Trophoblast cell (in vitro differentiated cells and primary cell): ENCODE results near the gene NFRKB.

Experiments
- DNase-seq, 2 donors: peaks; one replicate each; pipeline ENCODE4 v3.0.0-alpha.2; 2016
- H2AFZ ChIP-seq: 2 replicates; pipeline ENCODE4 v1.6.1; 2013; ENCODE audit warnings: low read length, moderate library complexity, mild to moderate bottlenecking; ENCODE audit not compliant: insufficient read depth, poor library complexity
- H2AK5ac ChIP-seq: 2 replicates; pipeline ENCODE4 v1.6.1; 2013; ENCODE audit warnings: mild to moderate bottlenecking, low read length
- H2BK120ac ChIP-seq: 2 replicates; pipeline ENCODE4 v1.6.1; 2013; ENCODE audit warnings: low read length, mild to moderate bottlenecking, moderate library complexity; ENCODE audit not compliant: insufficient read depth, poor library complexity
- H2BK12ac ChIP-seq: 2 replicates; pipeline ENCODE4 v1.6.1; 2013; ENCODE audit warnings: mild to moderate bottlenecking, low read length, moderate library complexity
- H2BK5ac ChIP-seq: 2 replicates; pipeline ENCODE4 v1.6.1; 2013; ENCODE audit warnings: low read length, low read depth, moderate library complexity, mild to moderate bottlenecking; ENCODE audit not compliant: poor library complexity
- H3K14ac ChIP-seq: 2 replicates; pipeline ENCODE4 v1.6.1; 2013; ENCODE audit warnings: mild to moderate bottlenecking, low read length
- H3K18ac ChIP-seq: 2 replicates; pipeline ENCODE4 v1.6.1; 2013; ENCODE audit warnings: mild to moderate bottlenecking, low read length
- H3K23ac ChIP-seq: 2 replicates; pipeline ENCODE4 v1.6.1; 2013; ENCODE audit warnings: low read length
- H3K27ac ChIP-seq: 2 replicates; pipeline ENCODE4 v1.5.1; 2013; ENCODE audit warnings: low read depth, mild to moderate bottlenecking, inconsistent platforms, low read length, moderate library complexity
- H3K27me3 ChIP-seq: 2 replicates; pipeline ENCODE4 v1.6.1; 2013; ENCODE audit warnings: inconsistent platforms, mild to moderate bottlenecking, low read length, moderate library complexity; ENCODE audit not compliant: insufficient read depth
- H3K36me3 ChIP-seq, 2 experiments: 1 replicate in 1 of 2; 2 replicates in 1 of 2; pipeline ENCODE4 v1.6.1; 2013; ENCODE audit warnings: low read length in 2 of 2, mild to moderate bottlenecking in 2 of 2, moderate library complexity in 1 of 2; ENCODE audit not compliant: insufficient read depth in 2 of 2, control insufficient read depth in 1 of 2
- H3K4ac ChIP-seq: 2 replicates; pipeline ENCODE4 v1.6.1; 2013; ENCODE audit warnings: low read depth, mild to moderate bottlenecking, low read length, moderate library complexity
- H3K4me1 ChIP-seq, 2 experiments: 1 replicate in 1 of 2; 2 replicates in 1 of 2; pipeline ENCODE4 v1.6.1; 2013; ENCODE audit warnings: low read length in 2 of 2, mild to moderate bottlenecking in 2 of 2, moderate library complexity in 1 of 2; ENCODE audit not compliant: insufficient read depth in 2 of 2, control insufficient read depth in 1 of 2
- H3K4me2 ChIP-seq: 2 replicates; pipeline ENCODE4 v1.6.1; 2013; ENCODE audit warnings: inconsistent platforms, mild to moderate bottlenecking, low read length, moderate library complexity
- H3K4me3 ChIP-seq: 2 replicates; pipeline ENCODE4 v1.5.1; 2013; ENCODE audit warnings: mild to moderate bottlenecking, low read depth, low read length, inconsistent platforms
- H3K79me1 ChIP-seq: one replicate; pipeline ENCODE4 v1.6.1; 2013; ENCODE audit warnings: low read length
- H3K79me2 ChIP-seq: 2 replicates; pipeline ENCODE4 v1.6.1; 2013; ENCODE audit warnings: low read length, mild to moderate bottlenecking; ENCODE audit not compliant: control insufficient read depth, insufficient read depth, poor library complexity
- H3K9ac ChIP-seq: 2 replicates; pipeline ENCODE4 v1.6.1; 2013; ENCODE audit warnings: mild to moderate bottlenecking, low read length
- H3K9me3 ChIP-seq: 2 replicates; pipeline ENCODE4 v1.6.1; 2013; ENCODE audit warnings: low read depth, mild to moderate bottlenecking, control low read depth, inconsistent platforms, low read length; ENCODE audit not compliant: insufficient read depth
- H4K12ac ChIP-seq: 2 replicates; pipeline ENCODE4 v1.6.1; 2013; ENCODE audit warnings: low read depth, mild to moderate bottlenecking, low read length, moderate library complexity
- H4K8ac ChIP-seq: 2 replicates; pipeline ENCODE4 v1.6.1; 2013; ENCODE audit warnings: low read depth, mild to moderate bottlenecking, low read length, moderate library complexity
- H4K91ac ChIP-seq: one replicate; pipeline ENCODE4 v1.6.1; 2013; ENCODE audit warnings: low read depth, mild to moderate bottlenecking, low read length, moderate library complexity
- WGBS: extraction: QIAGEN DNeasy Blood & Tissue Kit; methylation state at CpG from one replicate; pipeline ENCODE4 v1.1.7; 2013; ENCODE audit warnings: missing lambda C conversion rate; ENCODE audit not compliant: insufficient read length, insufficient coverage; ENCODE audit errors: extremely low coverage; 5-methylcytosine and 5-hydroxymethylcytosine counted together

The NFRKB gene

GRCh38 chr11:129846508-129847335 is 48.7 kb downstream of the NFRKB start:
- WGBS: no CpG with 5 or more reads among the region's 6 CpGs
- Histone ChIP-seq H3K27me3 (no peaks in the 10 kb centered on the region), H3K9ac (no peak overlapping the region), H3K79me2 (no peaks in the 10 kb centered on the region), H2BK5ac (no peak overlapping the region), H2AK5ac (no peak overlapping the region), H4K12ac (no peak overlapping the region), H3K4ac (no peak overlapping the region), H3K4me2 (no peak overlapping the region), H2AFZ (no peak overlapping the region), H3K14ac (no peak overlapping the region), H2BK12ac (no peak overlapping the region), H3K4me1 (peaks cover 6 to 12% of the 10 kb centered on the region in 2 experiments), H3K18ac (no peak overlapping the region), H4K8ac (no peak overlapping the region), H2BK120ac (no peak overlapping the region), H3K27ac (no peak overlapping the region), H3K23ac (no peak overlapping the region), H4K91ac (no peak overlapping the region), H3K36me3 (no peaks in the 10 kb centered on the region), H3K4me3 (no peak overlapping the region), H3K9me3 (peaks cover 2% of the 10 kb centered on the region), H3K79me1 (peaks cover 4% of the 10 kb centered on the region)
- DNase-seq: peak; percentile 33 to 64
